Hematopoietic multipotent progenitor cell treated with erythropoietin and hydrocortisone succinate and interleukin-3 and kit ligand, for 17 days (in vitro differentiated cells): Measurements from ENCODE around the gene ZNF692.
A peak's percentile ranks its signal among the peaks of the same experiment; 100 is the strongest.

Source experiments
- DNase-seq: peaks from one replicate; pipeline ENCODE4 v3.0.0-alpha.2; 2015; ENCODE audit warnings: low spot score

Gene ZNF692

GRCh38 chr1:248881261-248881660 lies 22.4 kb upstream of the ZNF692 start:
- DNase-seq: no peak

- peak; percentile 94 for DNase-seq
Measured at GRCh38 chr1:248873993-248874533, 15.2 kb upstream of the ZNF692 start.

- DNase-seq: peak; percentile 98
Measured at GRCh38 chr1:248873409-248873992, 14.6 kb upstream of the ZNF692 start.

- peak; percentile 71 for DNase-seq
Measured at GRCh38 chr1:248872752-248873408, 14.0 kb upstream of the ZNF692 start.

DNA sequence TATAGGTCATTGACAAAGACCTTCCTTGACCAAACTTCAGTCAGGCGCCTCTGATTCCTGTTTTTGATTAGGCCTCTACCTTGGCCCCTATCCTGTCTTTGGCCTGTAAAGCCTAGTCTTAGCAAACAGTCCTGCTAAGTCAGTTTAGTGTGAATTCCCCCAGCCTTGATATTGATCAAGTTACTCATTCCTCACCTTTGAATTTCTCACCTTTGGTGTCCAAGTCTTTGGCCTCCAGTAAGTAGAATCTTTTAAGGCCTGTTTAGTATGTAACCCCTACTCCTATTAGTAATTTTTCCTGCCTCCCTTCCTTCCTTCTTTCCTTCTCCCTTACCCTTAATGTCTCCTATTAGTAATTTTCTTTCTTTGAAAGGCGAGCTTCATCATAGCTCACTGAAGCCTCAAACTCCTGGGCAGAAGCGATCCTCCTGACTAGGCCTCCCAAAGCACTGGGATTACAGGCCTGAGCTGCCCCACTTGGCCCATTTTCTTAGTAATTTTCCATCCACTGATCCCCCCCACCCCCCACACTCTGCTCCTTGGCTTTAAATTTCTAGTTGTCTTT lies 13.0 kb upstream of the ZNF692 start:
- no peak for DNase-seq

GRCh38 chr1:248862998-248863881 lies 4.4 kb upstream of the ZNF692 start:
- peak; percentile 72 for DNase-seq

GRCh38 chr1:248862695-248862997 lies 3.8 kb upstream of the ZNF692 start:
- DNase-seq: no peak

DNA sequence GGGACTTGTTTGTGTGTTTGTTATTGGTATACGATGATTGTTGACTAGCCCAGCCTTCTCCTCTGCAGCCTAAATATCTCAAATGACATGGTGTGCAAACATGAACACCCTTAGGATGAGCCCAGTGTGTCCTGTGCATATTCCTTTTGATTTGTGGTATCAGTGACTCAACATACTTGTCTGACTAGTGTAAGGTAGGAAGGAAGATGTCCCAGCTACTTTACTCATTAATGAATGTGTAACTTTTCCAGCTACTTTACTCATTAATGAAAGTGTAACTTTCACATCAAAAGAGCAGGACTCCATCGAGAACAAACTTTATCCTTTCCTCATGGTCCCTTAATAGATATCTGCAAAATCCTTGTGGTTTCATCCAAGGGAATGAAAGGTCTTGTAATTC lies 2.7 kb upstream of the ZNF692 start:
- no peak for DNase-seq

- DNase-seq: no peak
Measured at GRCh38 chr1:248860007-248860406, 1.1 kb upstream of the ZNF692 start.

GRCh38 chr1:248858096-248858890 lies 592 bp downstream of the ZNF692 start:
- peak; percentile 54 for DNase-seq

DNA sequence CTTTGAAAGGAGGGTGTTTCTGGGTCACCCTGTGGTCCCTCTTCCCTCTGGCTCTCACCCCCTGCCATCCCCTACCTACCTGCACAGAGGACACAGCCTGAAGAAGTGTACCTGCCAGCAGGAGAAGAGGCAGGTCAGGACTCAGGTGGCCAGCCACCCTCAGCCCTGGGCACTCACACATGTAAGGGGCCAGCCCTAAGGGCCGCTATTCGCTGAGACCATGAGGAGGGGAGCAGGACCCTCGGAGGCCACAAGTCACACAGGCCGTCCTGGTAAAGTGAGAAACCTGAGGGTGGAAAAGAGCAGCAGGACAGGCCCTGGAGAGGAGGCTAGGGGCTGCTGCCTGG lies 1.2 kb downstream of the ZNF692 start:
- DNase-seq: no peak

- no peak for DNase-seq
Measured at GRCh38 chr1:248857201-248857600, 1.7 kb downstream of the ZNF692 start.

DNA sequence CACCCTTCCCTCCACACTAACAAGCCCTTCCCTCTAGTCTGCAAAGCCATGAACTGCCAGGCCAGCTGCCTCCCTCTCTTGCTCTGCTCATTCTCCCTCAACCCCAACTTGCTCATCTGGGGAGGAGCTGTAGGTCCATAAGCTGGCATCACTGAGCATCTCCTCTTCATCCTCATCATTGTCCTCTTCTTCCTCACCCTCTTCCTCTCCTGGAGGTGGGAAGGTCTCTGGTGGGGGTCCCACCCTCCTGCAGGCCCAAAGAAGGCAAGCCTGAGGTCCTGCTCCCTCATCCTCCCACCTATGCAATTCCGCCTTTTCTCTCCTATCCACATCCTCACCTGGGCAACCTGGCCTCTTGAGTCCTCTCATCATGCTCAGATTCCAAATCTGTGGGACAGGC lies 2.7 kb downstream of the ZNF692 start:
- no peak for DNase-seq

- no peak for DNase-seq
Measured at GRCh38 chr1:248855580-248855979, 3.3 kb downstream of the ZNF692 start.

DNA sequence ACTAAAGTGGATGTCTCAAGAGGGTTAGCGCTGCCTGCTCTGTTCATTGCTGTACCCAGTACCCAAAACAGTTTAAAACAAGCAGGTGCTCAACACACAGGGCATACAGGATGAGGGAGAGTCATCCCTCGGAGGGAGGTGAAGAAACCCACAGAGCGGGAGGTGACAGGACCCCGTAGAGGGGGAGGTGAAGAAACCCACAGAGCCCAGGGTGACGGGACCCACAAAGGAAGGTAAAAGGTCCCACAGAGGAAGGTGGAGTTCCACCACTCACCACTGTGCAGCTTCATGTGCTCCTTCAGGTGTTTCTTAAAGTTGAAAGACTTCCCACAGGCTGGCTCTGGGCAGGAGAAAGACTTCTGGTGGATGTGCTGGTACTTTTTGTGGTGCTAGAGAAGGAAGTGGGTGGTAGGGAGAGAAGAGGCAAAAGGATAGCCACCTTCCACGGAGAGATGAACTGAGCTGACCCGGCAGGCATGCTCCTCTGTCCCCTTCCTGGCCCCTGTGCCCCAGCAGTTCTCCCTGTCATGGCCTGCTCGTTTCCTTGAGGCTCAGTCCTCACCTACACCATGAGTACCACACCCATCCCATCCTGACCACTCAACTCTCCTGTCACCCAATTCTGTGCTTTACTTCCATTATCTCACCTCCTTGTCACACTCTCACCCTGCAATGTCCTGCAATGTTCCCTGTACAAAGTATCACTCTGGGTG lies 5.1 kb downstream of the ZNF692 start:
- DNase-seq: no peak

DNA sequence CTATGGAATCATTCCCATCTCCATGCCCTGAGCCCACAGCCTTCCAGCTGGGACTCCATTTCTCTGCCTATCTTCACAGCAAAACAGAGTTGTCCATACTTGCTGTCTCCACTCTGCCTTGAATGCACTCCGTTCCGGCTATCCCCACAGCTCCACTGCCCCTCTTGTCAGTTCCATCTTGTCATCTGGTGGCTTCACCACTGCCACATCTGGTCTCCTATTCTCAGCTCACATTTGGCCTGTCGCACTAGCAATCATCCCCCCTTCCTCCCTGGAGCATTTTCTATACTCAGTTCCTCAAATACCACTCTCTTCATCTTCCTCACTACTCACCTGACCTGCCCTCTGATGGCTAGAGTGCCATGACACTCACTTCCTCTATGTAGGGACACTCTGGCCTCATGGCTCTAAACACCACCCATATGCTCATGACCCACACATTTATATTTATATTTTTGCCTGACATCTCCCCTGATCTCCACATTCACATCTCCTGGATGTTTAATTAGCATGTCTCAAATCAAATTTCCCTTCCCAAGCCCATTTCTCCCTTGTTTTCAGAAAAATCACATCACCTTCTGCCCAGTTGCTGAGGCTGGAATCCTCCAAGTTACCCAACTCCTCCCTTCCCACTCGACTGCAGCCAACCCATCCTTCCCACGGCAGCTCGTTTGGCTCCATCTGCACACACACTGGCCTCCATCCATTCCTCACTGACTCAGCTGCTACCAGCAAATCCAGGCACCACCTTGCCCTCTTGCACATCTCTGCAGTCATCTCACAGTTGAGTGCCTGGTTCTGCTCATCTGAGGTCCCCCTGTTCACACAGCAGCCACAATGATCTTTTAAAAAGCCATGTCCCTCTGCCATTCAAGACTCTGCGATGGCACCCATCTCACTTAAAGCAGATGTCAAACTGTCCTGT lies 6.1 kb downstream of the ZNF692 start:
- DNase-seq: no peak

DNA sequence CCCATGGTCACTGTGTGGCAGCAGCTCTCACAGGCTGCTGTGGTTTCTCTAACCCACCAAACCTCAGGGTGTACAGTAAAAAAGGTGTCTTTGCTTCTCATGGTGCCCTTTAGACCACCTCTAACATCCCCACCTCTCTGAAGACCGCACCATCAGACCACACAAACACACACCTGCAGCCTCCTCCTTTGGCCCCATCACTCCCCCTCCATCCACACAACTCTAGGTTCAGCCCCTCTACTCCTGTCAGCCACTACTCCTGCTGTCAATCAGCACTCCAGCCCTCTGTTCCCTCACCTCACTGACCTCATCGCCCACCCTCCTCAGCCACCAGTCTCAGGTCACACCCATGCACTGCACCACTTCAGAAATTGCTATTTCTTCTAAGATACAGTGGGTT lies 7.5 kb downstream of the ZNF692 start:
- DNase-seq: no peak

- DNase-seq: no peak
Measured at GRCh38 chr1:248850536-248851251, 8.2 kb downstream of the ZNF692 start.

DNA sequence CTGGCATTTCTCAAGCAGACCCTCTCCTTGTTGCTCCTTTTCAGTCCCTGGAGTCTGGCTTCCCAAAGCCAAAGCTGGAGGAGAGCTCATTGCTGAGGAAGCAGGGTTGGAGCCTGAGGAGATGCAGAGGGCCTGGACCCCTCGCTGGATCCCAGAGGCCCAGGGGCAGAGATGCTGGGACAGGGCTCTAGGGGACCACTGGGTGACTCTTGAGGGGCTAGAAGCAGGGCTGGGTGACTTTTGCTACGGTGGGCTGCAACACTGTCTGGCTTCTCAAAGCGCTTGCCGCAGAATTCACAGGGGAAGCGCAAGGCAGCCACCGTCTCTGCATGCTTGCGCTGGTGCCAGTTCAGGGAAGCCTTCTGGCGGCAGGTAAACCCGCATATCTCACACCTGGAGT lies 8.8 kb downstream of the ZNF692 start:
- DNase-seq: no peak

DNA sequence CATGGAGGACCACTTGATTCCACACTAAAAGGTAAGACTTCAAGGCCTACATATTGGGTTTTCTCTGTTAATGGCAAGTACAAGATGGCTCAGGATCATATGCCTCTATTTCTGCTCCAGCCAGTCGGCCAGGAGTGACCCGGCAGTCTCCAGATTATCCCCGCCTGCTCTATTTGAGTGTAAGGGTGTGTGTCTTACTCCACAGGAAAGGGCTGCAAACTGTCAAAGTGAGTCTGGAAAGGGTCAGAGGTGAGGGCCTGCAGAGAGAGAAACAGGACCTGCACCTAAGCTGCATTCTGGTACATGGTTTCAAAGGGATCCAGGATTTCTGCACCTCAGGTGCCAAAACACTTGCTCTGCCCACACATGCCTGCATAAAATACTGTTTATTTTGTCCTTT lies 9.2 kb downstream of the ZNF692 start:
- no peak for DNase-seq
